ENCODE results near the gene WRAP53. TPM values are rescaled to one million over a fixed set of nuclear protein-coding genes. Genes with fewer than 3 reads are reported as not detected.

WRAP53 gene
- total RNA-seq, 1 experiment from 2014 or later, result 23.0 TPM

DNA sequence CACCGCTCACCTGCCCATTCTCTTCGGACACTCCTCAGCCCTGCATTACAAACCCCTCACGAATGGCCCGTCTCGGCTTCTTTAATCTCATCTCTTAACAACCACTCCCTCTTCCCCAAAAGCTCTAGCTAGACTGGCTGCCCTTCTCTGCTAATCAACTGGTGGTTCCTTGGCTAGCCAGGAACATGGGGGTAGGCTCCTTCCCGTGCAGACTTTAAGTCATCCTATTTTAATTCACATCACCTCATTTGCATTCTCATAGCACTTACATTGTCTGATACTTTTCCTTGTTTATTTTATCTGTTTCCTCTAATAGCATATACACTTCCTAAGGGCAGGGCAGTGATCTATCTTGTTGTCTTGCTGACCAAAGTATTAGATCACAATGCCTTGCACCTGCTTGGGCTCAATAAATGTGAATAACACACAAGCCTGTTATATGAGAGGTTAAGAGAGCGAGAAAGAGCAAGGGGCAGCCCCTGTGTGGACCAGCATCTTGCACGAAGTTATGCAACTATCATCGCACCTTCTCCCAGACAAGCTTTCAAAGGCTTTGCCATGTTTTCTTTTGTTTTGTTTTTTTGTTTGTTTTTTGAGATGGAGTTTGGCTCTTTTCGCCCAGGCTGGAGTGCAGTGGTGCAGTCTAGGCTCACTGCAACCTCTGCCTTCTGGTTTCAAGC, 10.7 kb upstream of the WRAP53 start:
- DNase-seq (ENCODE audit: low spot score), result no peak

- peak; percentile 5 for DNase-seq (ENCODE audit: low spot score)
Measured at GRCh38 chr17:7684851-7685532, 3.3 kb upstream of the WRAP53 start.

GRCh38 chr17:7685533-7686221, 2.6 kb upstream of the WRAP53 start:
- DNase-seq (ENCODE audit: low spot score), result peak; percentile 91

- DNase-seq (ENCODE audit: low spot score), result peak; percentile 88
Measured at GRCh38 chr17:7686222-7687071, 1.8 kb upstream of the WRAP53 start.

DNA sequence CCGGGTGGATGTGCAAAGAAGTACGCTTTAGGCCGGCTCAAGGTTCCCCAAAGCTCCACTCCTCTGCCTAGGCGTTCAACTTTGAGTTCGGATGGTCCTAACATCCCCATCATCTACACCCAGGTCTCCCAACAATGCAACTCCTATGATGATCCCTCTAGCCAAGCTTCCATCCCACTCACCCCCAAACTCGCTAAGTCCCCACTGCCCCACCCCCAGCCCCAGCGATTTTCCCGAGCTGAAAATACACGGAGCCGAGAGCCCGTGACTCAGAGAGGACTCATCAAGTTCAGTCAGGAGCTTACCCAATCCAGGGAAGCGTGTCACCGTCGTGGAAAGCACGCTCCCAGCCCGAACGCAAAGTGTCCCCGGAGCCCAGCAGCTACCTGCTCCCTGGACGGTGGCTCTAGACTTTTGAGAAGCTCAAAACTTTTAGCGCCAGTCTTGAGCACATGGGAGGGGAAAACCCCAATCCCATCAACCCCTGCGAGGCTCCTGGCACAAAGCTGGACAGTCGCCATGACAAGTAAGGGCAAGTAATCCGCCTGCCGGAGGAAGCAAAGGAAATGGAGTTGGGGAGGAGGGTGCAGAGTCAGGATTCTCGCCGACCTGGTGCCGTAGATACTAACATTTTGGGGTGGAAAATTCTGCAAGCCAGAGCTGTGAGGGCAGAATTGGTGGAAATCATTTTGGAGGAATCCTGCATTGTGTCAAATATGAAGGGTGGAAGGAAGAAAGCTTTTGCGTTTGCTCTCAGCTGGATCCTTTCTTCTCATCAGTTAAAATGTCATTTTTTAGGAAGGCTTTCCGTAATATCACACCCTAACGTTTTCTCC, 987 bp upstream of the WRAP53 start, which contains the start of gene TP53:
Gene TP53, minus strand, starts transcription at position 419 of the 836 bp plus-strand sequence. CDS start 10,896 bp downstream, outside the sequence.
- peak; percentile 88 for DNase-seq (ENCODE audit: low spot score)

- DNase-seq (ENCODE audit: low spot score), result no peak
Measured at GRCh38 chr17:7688808-7689316, 585 bp downstream of the WRAP53 start.

DNA sequence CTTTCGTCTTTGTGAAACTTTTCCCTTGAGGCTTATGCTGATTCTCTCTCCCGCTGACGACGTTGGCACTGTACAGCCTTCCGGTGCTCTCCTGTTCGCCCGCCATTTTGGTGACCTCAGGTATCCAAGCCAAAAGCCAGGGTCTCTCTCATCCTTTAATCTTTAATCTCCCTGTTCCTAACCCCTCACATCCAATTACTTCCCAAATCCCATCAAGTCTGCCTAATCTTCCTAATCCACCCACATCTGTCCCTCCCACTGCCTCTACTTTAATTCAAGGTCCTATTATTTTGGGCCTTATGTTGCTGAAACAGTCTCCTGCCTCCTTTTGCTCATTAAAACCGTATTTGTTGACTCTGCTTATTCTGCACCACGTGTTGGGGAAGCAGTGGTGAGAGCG, 7.3 kb downstream of the WRAP53 start:
- no peak for DNase-seq (ENCODE audit: low spot score)

DNA sequence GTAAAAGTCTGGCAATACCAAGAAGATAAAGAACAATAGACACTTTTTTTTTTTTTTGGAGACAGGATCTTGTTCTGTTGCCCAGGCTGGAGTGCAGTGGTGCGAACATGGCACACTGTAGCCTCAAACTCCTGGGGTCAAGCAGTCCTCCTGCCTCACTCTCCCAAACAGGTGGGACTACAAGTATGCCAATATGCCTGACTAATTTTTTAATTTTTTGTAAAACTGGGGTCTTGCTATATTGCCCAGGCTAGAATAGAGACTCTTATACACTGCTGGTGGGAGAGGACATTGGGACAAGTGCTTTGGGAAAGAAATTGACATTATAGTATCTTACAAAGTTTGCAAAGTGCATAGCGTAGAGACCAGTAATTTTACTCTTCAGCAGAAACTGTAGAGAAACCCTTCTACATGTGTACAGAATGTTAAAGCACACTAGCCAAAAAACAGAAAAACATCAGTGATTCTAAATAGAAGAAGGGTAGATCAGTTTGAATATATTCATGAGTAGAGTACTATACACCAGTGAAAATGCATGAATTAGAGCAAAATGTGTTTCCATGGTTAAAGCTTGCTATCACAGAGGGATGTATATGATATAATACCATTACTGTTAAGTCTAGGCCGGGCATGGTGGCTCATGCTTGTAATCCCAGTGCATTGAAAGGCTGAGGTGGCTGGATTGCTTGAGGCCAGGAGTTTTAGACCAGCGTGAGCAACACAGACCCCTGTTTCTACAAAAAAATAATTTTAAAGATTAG, 9.7 kb downstream of the WRAP53 start:
- DNase-seq (ENCODE audit: low spot score), result no peak

DNA sequence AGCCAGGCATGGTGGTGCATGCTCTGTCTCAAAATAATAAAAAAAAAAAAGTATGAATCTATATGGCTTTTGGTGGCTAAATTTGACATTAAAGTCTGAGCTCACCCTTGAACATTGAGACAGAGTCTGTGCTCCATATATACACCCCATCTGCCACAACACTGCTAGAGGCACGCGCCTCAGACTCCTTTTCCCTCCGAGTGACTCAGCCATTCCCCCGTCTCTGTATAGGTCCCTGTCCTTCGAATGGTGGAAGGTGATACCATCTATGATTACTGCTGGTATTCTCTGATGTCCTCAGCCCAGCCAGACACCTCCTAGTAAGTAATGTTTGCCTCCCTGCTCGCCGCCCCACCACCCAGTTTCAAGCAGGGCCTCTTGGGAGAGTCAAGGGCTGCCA, 12.2 kb downstream of the WRAP53 start:
- DNase-seq (ENCODE audit: low spot score), result no peak

DNA sequence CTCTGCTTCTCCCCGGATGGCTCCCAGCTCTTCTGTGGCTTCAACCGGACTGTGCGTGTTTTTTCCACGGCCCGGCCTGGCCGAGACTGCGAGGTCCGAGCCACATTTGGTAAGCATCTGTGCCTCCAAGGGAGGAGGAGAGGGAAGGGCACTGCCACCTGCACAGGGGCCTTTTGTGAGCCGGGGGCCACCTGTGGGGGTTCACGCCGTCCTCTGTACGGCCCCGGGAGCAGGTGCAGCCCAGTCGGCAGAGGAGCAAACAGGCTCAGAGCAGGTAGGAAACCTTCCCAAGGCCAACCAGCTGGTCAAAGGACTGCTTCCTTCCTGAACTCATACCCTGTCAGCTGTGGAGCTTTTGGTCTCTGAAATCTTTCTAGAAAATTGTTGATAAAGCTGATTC, 13.4 kb downstream of the WRAP53 start:
- DNase-seq (ENCODE audit: low spot score), result no peak

- DNase-seq (ENCODE audit: low spot score), result no peak
Measured at GRCh38 chr17:7702776-7703175, 14.5 kb downstream of the WRAP53 start.

- DNase-seq (ENCODE audit: low spot score), result peak; percentile 34
Measured at GRCh38 chr17:7703584-7704479, 15.6 kb downstream of the WRAP53 start.

DNA sequence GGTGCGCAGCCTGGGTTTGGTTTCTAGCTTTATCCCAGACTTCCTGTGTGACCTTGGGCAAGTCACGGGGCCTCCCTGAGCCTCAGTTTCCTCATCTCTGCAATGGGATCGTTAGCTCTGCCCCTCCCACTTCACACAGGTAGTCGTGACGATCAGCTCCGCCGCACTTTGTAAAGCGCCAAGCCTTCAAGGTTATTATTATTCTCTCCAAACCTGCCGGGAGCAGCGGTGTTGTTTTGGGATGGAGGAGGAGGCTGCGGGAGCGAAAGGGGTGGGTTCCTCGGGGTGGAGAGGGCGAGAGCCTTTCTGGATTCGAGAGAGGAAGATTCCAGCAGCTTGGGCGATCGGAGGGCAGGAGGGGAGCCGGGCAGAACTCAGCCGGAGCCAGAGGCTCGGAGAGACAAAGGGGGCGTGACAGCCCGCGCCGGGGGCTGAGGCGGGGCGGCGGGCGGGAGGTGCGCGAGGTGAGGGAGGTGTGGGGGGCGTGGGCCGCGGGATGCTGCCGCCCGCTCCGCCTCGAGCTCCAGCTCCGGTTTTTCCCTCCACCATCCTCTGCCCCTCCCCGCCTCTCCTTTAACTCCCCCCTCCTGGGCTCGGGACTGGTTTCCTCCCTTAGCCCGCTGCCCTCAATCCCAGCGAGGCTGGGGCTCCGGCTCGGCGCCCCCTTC, 16.5 kb downstream of the WRAP53 start, which contains the start of gene EFNB3:
Gene EFNB3, plus strand, starts transcription at position 602 of the 668 bp plus-strand sequence. CDS start 397 bp downstream, outside the sequence.
- no peak for DNase-seq (ENCODE audit: low spot score)

DNA sequence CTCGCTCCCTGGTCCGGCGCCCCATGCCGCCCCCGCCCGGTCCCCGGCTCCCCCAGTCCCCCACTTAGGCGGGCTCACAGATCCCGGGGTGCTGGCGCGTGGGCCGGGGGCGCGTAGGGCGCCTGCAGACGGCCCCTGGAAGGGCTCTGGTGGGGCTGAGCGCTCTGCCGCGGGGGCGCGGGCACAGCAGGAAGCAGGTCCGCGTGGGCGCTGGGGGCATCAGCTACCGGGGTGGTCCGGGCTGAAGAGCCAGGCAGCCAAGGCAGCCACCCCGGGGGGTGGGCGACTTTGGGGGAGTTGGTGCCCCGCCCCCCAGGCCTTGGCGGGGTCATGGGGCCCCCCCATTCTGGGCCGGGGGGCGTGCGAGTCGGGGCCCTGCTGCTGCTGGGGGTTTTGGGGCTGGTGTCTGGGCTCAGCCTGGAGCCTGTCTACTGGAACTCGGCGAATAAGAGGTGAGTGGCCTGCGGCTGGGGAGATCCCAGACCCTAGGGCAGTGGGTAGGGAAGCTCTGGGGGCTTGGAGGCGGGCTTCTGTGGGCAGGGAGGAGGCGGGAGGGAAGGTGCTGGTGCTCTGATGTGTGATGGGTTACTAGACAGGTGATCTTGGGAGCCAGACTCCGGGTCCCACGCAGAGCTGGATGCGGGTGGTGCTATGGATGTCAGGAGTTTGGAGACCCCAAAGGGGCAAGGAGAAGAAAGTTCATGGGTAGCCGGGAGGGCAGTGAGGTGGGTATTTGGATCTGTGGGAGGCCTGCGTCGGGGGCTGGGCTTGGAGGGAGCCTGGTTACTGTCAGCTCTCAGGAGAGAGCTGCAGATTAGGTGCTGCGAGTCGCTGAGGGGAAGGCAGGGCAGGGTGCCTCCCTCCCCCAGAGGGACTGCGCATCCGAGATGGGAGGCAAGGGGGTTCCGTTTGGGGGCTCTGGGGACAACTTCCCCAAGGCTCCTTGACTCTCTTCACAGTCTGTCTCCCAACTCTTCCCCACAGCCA, 17.3 kb downstream of the WRAP53 start:
- no peak for DNase-seq (ENCODE audit: low spot score)

- DNase-seq (ENCODE audit: low spot score), result no peak
Measured at GRCh38 chr17:7706631-7707354, 18.5 kb downstream of the WRAP53 start.

DNA sequence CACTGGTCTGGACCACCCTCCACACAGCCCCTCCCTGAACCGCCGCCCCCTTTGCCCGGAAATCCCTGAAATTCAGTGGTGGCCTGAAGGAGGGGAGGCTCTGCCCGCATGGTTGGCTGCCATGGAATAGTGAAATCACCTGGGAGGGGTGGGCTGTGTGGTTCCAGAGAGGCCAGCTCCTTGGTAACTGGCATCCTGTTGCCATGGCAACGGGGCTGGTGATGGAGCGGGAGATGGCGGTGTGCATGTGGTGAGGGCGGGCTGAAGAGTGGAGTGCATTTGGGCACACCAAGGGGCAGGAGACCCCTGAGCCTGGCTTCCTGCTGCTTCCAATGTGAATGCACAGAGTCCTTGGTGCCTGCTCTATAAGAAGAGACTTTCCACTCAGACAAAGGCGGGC, 19.2 kb downstream of the WRAP53 start:
- DNase-seq (ENCODE audit: low spot score), result no peak

All from HT-29 (cell line).